Measurements from ENCODE around the gene BHLHE23. TPM values are rescaled to one million over a fixed set of nuclear protein-coding genes. Genes with fewer than 3 reads are reported as not detected.

Gene BHLHE23
- total RNA-seq, 1 donor from 2014 or later, result not detected

- no peak for TF ChIP-seq CTCF (IDR thresholded peaks at IDR 0.05)
- H3K4me1 Mint-ChIP-seq (ENCODE audit: low read depth), result peaks cover 3% of the 10 kb centered on the region
These were observed 22.8 kb upstream of the BHLHE23 start for GRCh38 chr20:63029358-63030121.

GRCh38 chr20:63028461-63028921 lies 21.7 kb upstream of the BHLHE23 start:
- DNase-seq (ENCODE audit: low spot score), result peak; percentile 85
- no peak for TF ChIP-seq CTCF (IDR thresholded peaks at IDR 0.05)
- Mint-ChIP-seq H3K27ac (ENCODE audit: unreplicated experiment) (no peak overlapping the region), H3K27me3 (ENCODE audit: low read depth) (peaks cover 43% of the 10 kb centered on the region), H3K9me3 (ENCODE audit: low read depth) (no peaks in the 10 kb centered on the region), H3K4me1 (ENCODE audit: low read depth) (peaks cover 3% of the 10 kb centered on the region), H3K36me3 (ENCODE audit: low read depth) (no peaks in the 10 kb centered on the region), H3K4me3 (ENCODE audit: unreplicated experiment) (no peak overlapping the region)

More at GRCh38 chr20:63029358-63030121, 22.8 kb upstream of the BHLHE23 start:
- no peak overlapping the region for H3K4me3 Mint-ChIP-seq (ENCODE audit: unreplicated experiment)
- H3K36me3 Mint-ChIP-seq (ENCODE audit: low read depth), result no peaks in the 10 kb centered on the region
- H3K27me3 Mint-ChIP-seq (ENCODE audit: low read depth), result peaks cover 41% of the 10 kb centered on the region
- no peaks in the 10 kb centered on the region for H3K9me3 Mint-ChIP-seq (ENCODE audit: low read depth)
- DNase-seq (ENCODE audit: low spot score), result peak; percentile 87
- H3K27ac Mint-ChIP-seq (ENCODE audit: unreplicated experiment), result no peak overlapping the region

GRCh38 chr20:63027922-63028389 lies 21.2 kb upstream of the BHLHE23 start:
- peak; percentile 13 for TF ChIP-seq CTCF (IDR thresholded peaks at IDR 0.05)
- DNase-seq (ENCODE audit: low spot score), result no peak
- H3K27ac Mint-ChIP-seq (ENCODE audit: unreplicated experiment), result no peak overlapping the region
- H3K4me3 Mint-ChIP-seq (ENCODE audit: unreplicated experiment), result no peak overlapping the region
- no peaks in the 10 kb centered on the region for H3K36me3 Mint-ChIP-seq (ENCODE audit: low read depth)
- peaks cover 46% of the 10 kb centered on the region for H3K27me3 Mint-ChIP-seq (ENCODE audit: low read depth)
- peaks cover 3% of the 10 kb centered on the region for H3K4me1 Mint-ChIP-seq (ENCODE audit: low read depth)
- no peaks in the 10 kb centered on the region for H3K9me3 Mint-ChIP-seq (ENCODE audit: low read depth)

GRCh38 chr20:63027221-63027921 lies 20.6 kb upstream of the BHLHE23 start:
- TF ChIP-seq CTCF (IDR thresholded peaks at IDR 0.05), result no peak
- DNase-seq (ENCODE audit: low spot score), result peak; percentile 65
- H3K27ac Mint-ChIP-seq (ENCODE audit: unreplicated experiment), result no peak overlapping the region
- H3K27me3 Mint-ChIP-seq (ENCODE audit: low read depth), result peaks cover 42% of the 10 kb centered on the region
- H3K4me3 Mint-ChIP-seq (ENCODE audit: unreplicated experiment), result no peak overlapping the region
- H3K9me3 Mint-ChIP-seq (ENCODE audit: low read depth), result no peaks in the 10 kb centered on the region
- H3K4me1 Mint-ChIP-seq (ENCODE audit: low read depth), result peaks cover 3% of the 10 kb centered on the region
- H3K36me3 Mint-ChIP-seq (ENCODE audit: low read depth), result no peaks in the 10 kb centered on the region

GRCh38 chr20:63026582-63027165 lies 19.9 kb upstream of the BHLHE23 start:
- H3K4me3 Mint-ChIP-seq (ENCODE audit: unreplicated experiment), result no peak overlapping the region
- H3K27me3 Mint-ChIP-seq (ENCODE audit: low read depth), result peaks cover 42% of the 10 kb centered on the region
- H3K27ac Mint-ChIP-seq (ENCODE audit: unreplicated experiment), result no peak overlapping the region
- peak; percentile 87 for DNase-seq (ENCODE audit: low spot score)
- H3K36me3 Mint-ChIP-seq (ENCODE audit: low read depth), result no peaks in the 10 kb centered on the region
- no peak for TF ChIP-seq CTCF (IDR thresholded peaks at IDR 0.05)
- peaks cover 3% of the 10 kb centered on the region for H3K4me1 Mint-ChIP-seq (ENCODE audit: low read depth)
- H3K9me3 Mint-ChIP-seq (ENCODE audit: low read depth), result no peaks in the 10 kb centered on the region

Measured in chondrocyte (in vitro differentiated cells).